H1 (cell line): ENCODE measurements around the gene RPS25. TPM values are rescaled to one million over a fixed set of nuclear protein-coding genes. Genes with fewer than 3 reads are reported as not detected.

Experiments
- CTCF ChIA-PET: fragments of 300-600 bp; sonication (Branson Sonifier 250); formaldehyde crosslinking; loops from one replicate; lab custom pipeline; 2021; ENCODE audit not compliant: partially characterized antibody; lab: Charles Lee
- POLR2A ChIA-PET: fragments of 300-600 bp; sonication (Branson Sonifier 250); formaldehyde crosslinking; loops from one replicate; lab custom pipeline; 2021; ENCODE audit warnings: inconsistent platforms; ENCODE audit not compliant: partially characterized antibody; lab: Charles Lee
- DNase-seq, 2 experiments: peaks; one replicate each; pipeline versions ENCODE4 v3.0.0 to v3.0.0-alpha.2; 2010 to 2022; ENCODE audit warnings: low spot score in 2 of 2, low read depth in 1 of 2, mixed read lengths in 1 of 2
- FAIRE-seq: peaks from 2 replicates; lab custom pipeline; 2011; peaks lifted over from hg19 to GRCh38; lab: Jason Lieb, UNC
- H2AFZ ChIP-seq: 2 replicates; pipeline ENCODE4 v1.8.1; 2012; ENCODE audit warnings: low read length, inconsistent platforms
- H2AK5ac ChIP-seq: 2 replicates; pipeline ENCODE4 v1.6.1; 2013; ENCODE audit warnings: low read depth, low read length
- H2BK120ac ChIP-seq: replicated peaks from 2 replicates; pipeline ENCODE3; 2013; ENCODE audit warnings: low read depth, low read length, inconsistent platforms
- H2BK12ac ChIP-seq: 2 replicates; pipeline ENCODE4 v1.6.1; 2013; ENCODE audit warnings: low read depth, low read length
- H2BK15ac ChIP-seq: 2 replicates; pipeline ENCODE4 v1.6.1; 2013; ENCODE audit warnings: low read length
- H2BK20ac ChIP-seq: 2 replicates; pipeline ENCODE4 v1.6.1; 2013; ENCODE audit warnings: low read length
- H2BK5ac ChIP-seq: 2 replicates; pipeline ENCODE4 v1.6.1; 2013; ENCODE audit warnings: low read depth, low read length
- H3K14ac ChIP-seq: 2 replicates; pipeline ENCODE4 v1.6.1; 2013; ENCODE audit warnings: inconsistent platforms; ENCODE audit not compliant: insufficient read length
- H3K18ac ChIP-seq: 2 replicates; pipeline ENCODE4 v1.6.1; 2013; ENCODE audit warnings: low read length; ENCODE audit errors: extremely low read depth
- H3K23ac ChIP-seq: 2 replicates; pipeline ENCODE4 v1.6.1; 2013; ENCODE audit warnings: inconsistent platforms; ENCODE audit not compliant: insufficient read length
- H3K23me2 ChIP-seq: 2 replicates; pipeline ENCODE4 v1.6.1; 2013; ENCODE audit warnings: low read depth, low read length
- H3K27ac ChIP-seq: 2 replicates; pipeline ENCODE4 v1.6.1; 2011; ENCODE audit warnings: low read depth, low read length, inconsistent platforms
- H3K27me3 ChIP-seq, 4 experiments: replicated peaks in 1 of 4; 1 replicate in 1 of 4; 2 replicates in 3 of 4; pipeline versions ENCODE4 v1.6.1 to v1.8.1; 2011 to 2013; ENCODE audit warnings: low read length in 3 of 4, mild to moderate bottlenecking in 3 of 4, inconsistent platforms in 2 of 4, mixed read lengths in 2 of 4, moderate library complexity in 1 of 4; ENCODE audit not compliant: control insufficient read depth in 3 of 4, insufficient read depth in 3 of 4; ENCODE audit errors: extremely low read depth in 1 of 4
- H3K36me3 ChIP-seq, 4 experiments: 2 replicates each; pipeline versions ENCODE4 v1.6.1 to v1.8.1; 2011 to 2013; ENCODE audit warnings: mild to moderate bottlenecking in 4 of 4, low read length in 3 of 4, moderate library complexity in 2 of 4, control low read depth in 1 of 4, inconsistent platforms in 1 of 4; ENCODE audit not compliant: insufficient read depth in 4 of 4, control insufficient read depth in 2 of 4
- H3K4ac ChIP-seq: replicated peaks from 2 replicates; pipeline ENCODE3; 2013; ENCODE audit warnings: low read length, low read depth, mixed read lengths, inconsistent platforms; ENCODE audit not compliant: insufficient read length
- H3K4me1 ChIP-seq, 4 experiments: replicated peaks in 1 of 4; 1 replicate in 1 of 4; 2 replicates in 3 of 4; pipeline versions ENCODE4 v1.6.1 to v1.8.1; 2011 to 2013; ENCODE audit warnings: low read length in 3 of 4, inconsistent platforms in 2 of 4, mixed read lengths in 1 of 4; ENCODE audit not compliant: insufficient read depth in 4 of 4, control insufficient read depth in 3 of 4
- H3K4me2 ChIP-seq, 2 experiments: 2 replicates each; pipeline versions ENCODE4 v1.6.1 to v1.8.1; 2011 to 2013; ENCODE audit warnings: low read depth in 2 of 2, low read length in 2 of 2, control low read depth in 1 of 2, inconsistent platforms in 1 of 2, mild to moderate bottlenecking in 1 of 2; ENCODE audit not compliant: insufficient read depth in 1 of 2
- H3K4me3 ChIP-seq, 4 experiments: fragments of 200-600, 300-600 bp in 1 of 4; sonication (generic), shearing (Covaris generic), sonication (Bioruptor Twin) in 1 of 4; 2 replicates each; pipeline versions ENCODE4 v1.5.1 to v1.8.1; 2011 to 2016; ENCODE audit warnings: low read length in 4 of 4, low read depth in 3 of 4, control low read depth in 2 of 4, inconsistent platforms in 2 of 4, mild to moderate bottlenecking in 2 of 4, mixed read lengths in 1 of 4, moderate library complexity in 1 of 4; ENCODE audit not compliant: insufficient read depth in 2 of 4; ENCODE audit errors: extremely low read depth in 1 of 4
- H3K56ac ChIP-seq: replicated peaks from 2 replicates; pipeline ENCODE3; 2013; ENCODE audit warnings: low read depth, mild to moderate bottlenecking, mixed read lengths, low read length, inconsistent platforms; ENCODE audit not compliant: insufficient read length
- H3K79me1 ChIP-seq: 2 replicates; pipeline ENCODE4 v1.6.1; 2013; ENCODE audit warnings: low read depth, low read length, control low read depth
- H3K79me2 ChIP-seq, 2 experiments: 2 replicates each; pipeline versions ENCODE4 v1.6.1 to v1.8.1; 2012 to 2013; ENCODE audit warnings: low read length in 2 of 2, mild to moderate bottlenecking in 2 of 2, inconsistent platforms in 1 of 2; ENCODE audit not compliant: insufficient read depth in 2 of 2, control insufficient read depth in 1 of 2
- H3K9ac ChIP-seq, 4 experiments: replicated peaks in 1 of 4; 1 replicate in 1 of 4; 2 replicates in 3 of 4; pipeline versions ENCODE4 v1.6.1 to v1.8.1; 2011 to 2013; ENCODE audit warnings: low read depth in 3 of 4, low read length in 3 of 4, control low read depth in 2 of 4, mild to moderate bottlenecking in 2 of 4, moderate library complexity in 2 of 4, inconsistent platforms in 1 of 4; ENCODE audit errors: extremely low read depth in 1 of 4
- H3K9me3 ChIP-seq, 2 experiments: 2 replicates each; pipeline versions ENCODE4 v1.6.1 to v1.8.1; 2012 to 2013; ENCODE audit warnings: mild to moderate bottlenecking in 2 of 2, moderate library complexity in 2 of 2, control low read depth in 1 of 2, inconsistent platforms in 1 of 2, low read depth in 1 of 2, low read length in 1 of 2, mixed read lengths in 1 of 2; ENCODE audit not compliant: insufficient read depth in 2 of 2
- H4K20me1 ChIP-seq, 2 experiments: replicated peaks in 1 of 2; 2 replicates each; pipeline versions ENCODE3 to v1.8.1; 2011 to 2013; ENCODE audit warnings: inconsistent platforms in 2 of 2, low read length in 2 of 2, mild to moderate bottlenecking in 1 of 2; ENCODE audit not compliant: insufficient read depth in 2 of 2, control insufficient read depth in 1 of 2
- H4K5ac ChIP-seq: 2 replicates; pipeline ENCODE4 v1.6.1; 2013; ENCODE audit warnings: low read length, low read depth, mixed read lengths, inconsistent platforms; ENCODE audit not compliant: insufficient read length
- H4K8ac ChIP-seq: 2 replicates; pipeline ENCODE4 v1.8.0; 2013; ENCODE audit warnings: mild to moderate bottlenecking, moderate library complexity, low read length, inconsistent platforms; ENCODE audit not compliant: insufficient read depth; ENCODE audit errors: extremely low read depth
- H4K91ac ChIP-seq: replicated peaks from 2 replicates; pipeline ENCODE3; 2013; ENCODE audit warnings: low read length, mixed read lengths, inconsistent platforms; ENCODE audit not compliant: insufficient read length
- BRCA1 ChIP-seq: IDR thresholded peaks from 2 replicates; pipeline ENCODE4 v1.6.1; 2012; ENCODE audit warnings: low read depth, low read length, improper control_type of control experiment
- CBX8 ChIP-seq: fragments of 300-800, 300-1000 bp; sonication (generic); IDR thresholded peaks from 2 replicates; pipeline ENCODE4 v1.7.1; 2016; ENCODE audit warnings: low read depth, low read length, borderline replicate concordance
- CEBPB ChIP-seq: IDR thresholded peaks from 2 replicates; pipeline ENCODE4 v1.6.1; 2012; ENCODE audit warnings: low read depth, low read length
- CTBP2 ChIP-seq: IDR thresholded peaks from 2 replicates; pipeline ENCODE4 v1.7.0; 2011; ENCODE audit warnings: borderline replicate concordance, mild to moderate bottlenecking, moderate library complexity, mixed read lengths, low read length; ENCODE audit not compliant: insufficient read depth, insufficient read length
- EP300 ChIP-seq, 2 experiments: IDR thresholded peaks; 1 replicate in 1 of 2; 2 replicates in 1 of 2; pipeline ENCODE4 v1.6.1; 2011 to 2012; ENCODE audit warnings: low read depth in 2 of 2, low read length in 2 of 2, mild to moderate bottlenecking in 2 of 2, borderline replicate concordance in 1 of 2, inconsistent platforms in 1 of 2, moderate library complexity in 1 of 2
- EZH2 ChIP-seq: fragments of 200-600 bp; sonication (generic); IDR thresholded peaks from 2 replicates; pipeline ENCODE4 v1.7.1; 2012; ENCODE audit warnings: low read depth, mild to moderate bottlenecking, moderate library complexity, low read length, inconsistent platforms; ENCODE audit not compliant: severe bottlenecking
- MAFK ChIP-seq: IDR thresholded peaks from 2 replicates; pipeline ENCODE4 v1.6.1; 2012; ENCODE audit warnings: low read depth, mild to moderate bottlenecking, improper control_type of control experiment, low read length
- SP4 ChIP-seq: IDR thresholded peaks from 2 replicates; pipeline ENCODE4 v1.6.1; 2012; ENCODE audit warnings: low read length, inconsistent platforms
- SRF ChIP-seq: IDR thresholded peaks from 2 replicates; pipeline ENCODE4 v1.6.1; 2011; ENCODE audit warnings: mild to moderate bottlenecking, low read depth, low read length, moderate library complexity
- WGBS, 2 experiments: shearing (Covaris generic) in 1 of 2; methylation state at CpG; one replicate each; pipeline versions ENCODE4 v1.1.6 to v1.1.7; 2013 to 2015; ENCODE audit warnings: low lambda C conversion rate in 2 of 2, mixed read lengths in 2 of 2, inconsistent platforms in 1 of 2, low coverage in 1 of 2, missing lambda C conversion rate in 1 of 2; ENCODE audit not compliant: insufficient replicate concordance in 2 of 2, insufficient coverage in 1 of 2, insufficient read length in 1 of 2; ENCODE audit errors: extremely low coverage in 1 of 2, missing lambda C conversion rate in 1 of 2; 5-methylcytosine and 5-hydroxymethylcytosine counted together
- polyA plus RNA-seq, 7 experiments: library from polyadenylated mRNA; depleted of rRNA in 3 of 7; stranded (reverse) in 5 of 7; unstranded in 2 of 7; fragments of >200 nt in 5 of 7; fragments of 200-250 nt in 2 of 7; gene quantifications; 1 replicate in 5 of 7; 2 replicates in 1 of 7; 4 replicates in 1 of 7; pipeline versions ENCODE4 v1.2.1 to v1.2.3, GENCODE V29; 2011 to 2013; ENCODE audit warnings: missing spikeins in 2 of 7, mixed read lengths in 2 of 7
- total RNA-seq: library from RNA; stranded (reverse); fragmentation: NEBNext Ultra II Directional; extraction: Animal tissue kit (Norgen Biotek cat#: 25700); gene quantifications from 2 replicates; pipeline ENCODE4 v1.2.1, GENCODE V29; 2021
- TF ChIP-seq, protein P1 (sequence below): IDR thresholded peaks from 2 replicates; pipeline ENCODE4 v1.6.1; 2012; ENCODE audit warnings: inconsistent platforms

Gene RPS25
- total and polyA plus RNA-seq, 2 of the 8 experiments (the other 6 are each of a cell fraction or from before 2014, with no cell fraction given), result 1,525 to 1,643 TPM

DNA sequence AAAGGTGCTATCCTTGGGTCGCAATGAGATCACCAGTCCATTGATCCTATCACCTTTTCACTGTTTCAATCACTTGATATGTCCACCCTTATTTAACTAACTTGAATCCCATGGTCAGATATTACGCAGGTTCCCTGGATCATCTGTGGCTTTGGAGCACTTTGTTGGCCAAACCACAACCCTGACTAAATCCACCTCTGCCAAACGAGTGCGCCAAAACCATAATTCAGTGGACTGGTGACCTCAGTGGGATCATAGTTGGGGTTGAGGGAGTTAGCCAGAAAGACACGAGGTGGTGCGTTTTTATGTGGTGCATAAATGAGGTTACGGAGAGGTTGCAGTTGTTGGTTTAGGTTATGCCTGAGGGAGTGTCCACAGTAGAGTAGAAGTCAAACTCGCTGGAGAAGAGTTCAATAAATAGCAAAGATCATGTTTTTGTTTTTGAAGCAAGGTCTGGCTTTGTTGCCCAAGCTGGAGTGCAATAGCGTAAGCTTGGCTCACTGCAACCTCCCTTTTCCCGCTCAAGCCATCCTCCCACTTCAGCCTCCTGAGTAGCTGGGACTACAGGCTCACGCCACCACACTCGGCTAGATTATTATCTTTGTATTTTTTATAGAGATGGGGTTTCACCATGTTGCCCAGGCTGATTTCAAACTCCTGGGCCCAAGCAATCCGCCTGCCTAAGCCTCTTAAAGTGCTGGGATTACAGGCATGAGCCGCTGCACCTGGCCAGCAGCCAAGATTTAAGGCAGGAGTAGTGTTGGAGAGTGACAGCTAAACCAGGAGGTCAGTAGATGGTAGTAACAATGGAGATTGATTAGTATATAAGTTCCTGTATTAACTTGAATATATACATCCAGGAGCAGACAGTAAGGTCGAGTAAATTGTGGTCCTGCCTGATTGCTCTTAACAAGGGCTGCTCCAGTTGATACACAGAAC is 42.1 kb downstream of the RPS25 start:
- H3K9me3 ChIP-seq, result no peaks in the 10 kb centered on the region
- no peak overlapping the region for H3K27ac ChIP-seq
- 0 out of 2 replicates have a peak overlapping the region, but pooled peaks have one; percentile 53 for H2AK5ac ChIP-seq
- ChIA-PET POLR2A (interaction anchor here (0.7 to 1.1 kb wide), 2 partner anchors 33 to 42 kb away, joined by 3 to 4 read pairs; partner anchors contain the start of genes RPS25 and TRAPPC4), CTCF (interaction anchor here (0.6 to 1.4 kb wide), 3 partner anchors 13 to 19 kb away, joined by 3 read pairs; no protein-coding TSS in a partner anchor)
- peaks cover 0 to 5% (median 0%) of the 10 kb centered on the region in 4 experiments; a peak in 1 of 7 replicates for H3K27me3 ChIP-seq
- no peaks in the 10 kb centered on the region for H3K36me3 ChIP-seq
- no peaks in the 10 kb centered on the region for H3K79me1 ChIP-seq
- no peak overlapping the region for H4K5ac ChIP-seq
- no peak overlapping the region for H3K56ac ChIP-seq
- H4K91ac ChIP-seq, result no peak overlapping the region
- no peak overlapping the region for H2BK15ac ChIP-seq
- no peaks in the 10 kb centered on the region for H4K20me1 ChIP-seq
- H3K9ac ChIP-seq, result no peak overlapping the region
- H3K4me2 ChIP-seq, result no peak overlapping the region
- no peak overlapping the region for H3K4ac ChIP-seq
- FAIRE-seq, result no peak
- H3K4me1 ChIP-seq, result peaks cover 0 to 18% (median 10%) of the 10 kb centered on the region in 4 experiments; a peak in 5 of 7 replicates
- H3K23ac ChIP-seq, result no peak overlapping the region
- H2BK5ac ChIP-seq, result no peak overlapping the region
- no peak overlapping the region for H4K8ac ChIP-seq
- H3K4me3 ChIP-seq, result no peak overlapping the region
- H2BK120ac ChIP-seq, result no peak overlapping the region
- H3K23me2 ChIP-seq, result no peaks in the 10 kb centered on the region; the same call in 1 of the 2 replicates
- no peak overlapping the region for H3K18ac ChIP-seq
- no peaks in the 10 kb centered on the region for H3K79me2 ChIP-seq
- H2BK12ac ChIP-seq, result no peak overlapping the region
- H3K14ac ChIP-seq, result no peak overlapping the region
- no peak overlapping the region for H2AFZ ChIP-seq
- DNase-seq, result no peak
- WGBS, 2 experiments, result 89% methylated on average over 15 of the region's 15 CpGs; no CpG with 5 or more reads in 1 of the 2 experiments
- H2BK20ac ChIP-seq, result no peak overlapping the region
- TF ChIP-seq EZH2, result no peak
- TF ChIP-seq, protein P1, sequence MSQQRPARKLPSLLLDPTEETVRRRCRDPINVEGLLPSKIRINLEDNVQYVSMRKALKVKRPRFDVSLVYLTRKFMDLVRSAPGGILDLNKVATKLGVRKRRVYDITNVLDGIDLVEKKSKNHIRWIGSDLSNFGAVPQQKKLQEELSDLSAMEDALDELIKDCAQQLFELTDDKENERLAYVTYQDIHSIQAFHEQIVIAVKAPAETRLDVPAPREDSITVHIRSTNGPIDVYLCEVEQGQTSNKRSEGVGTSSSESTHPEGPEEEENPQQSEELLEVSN, result no peak
- no peak for TF ChIP-seq CTBP2
- TF ChIP-seq MAFK, result no peak
- TF ChIP-seq CBX8, result no peak
- TF ChIP-seq SRF, result no peak
- no peak for TF ChIP-seq BRCA1
- TF ChIP-seq CEBPB, result no peak
- TF ChIP-seq EP300 (IDR thresholded peaks at IDR 0.05; ENCODE audit: borderline replicate concordance in 1 of 2, low read depth in 2 of 2, low read length in 2 of 2), result no peak
- TF ChIP-seq SP4, result no peak
